Glutamatergic neuron (in vitro differentiated cells): Measurements from ENCODE around the gene PPP1R7. TPM values are rescaled to one million over a fixed set of nuclear protein-coding genes. Genes with fewer than 3 reads are reported as not detected.
A peak's percentile ranks its signal among the peaks of the same experiment; 100 is the strongest.

Experiments
- DNase-seq: peaks from one replicate; pipeline ENCODE4 v3.0.0; 2022
- H3K27ac Mint-ChIP-seq: one replicate; pipeline ENCODE4 v1.8.0; 2020; ENCODE audit warnings: mild to moderate bottlenecking, mixed read lengths, inconsistent platforms; ENCODE audit not compliant: unreplicated experiment
- H3K27me3 Mint-ChIP-seq: one replicate; pipeline ENCODE4 v1.8.0; 2020; ENCODE audit warnings: mild to moderate bottlenecking, moderate library complexity, mixed read lengths, inconsistent platforms; ENCODE audit not compliant: unreplicated experiment
- H3K36me3 Mint-ChIP-seq: one replicate; pipeline ENCODE4 v1.8.0; 2020; ENCODE audit warnings: mild to moderate bottlenecking, mixed read lengths, inconsistent platforms; ENCODE audit not compliant: unreplicated experiment
- H3K4me1 Mint-ChIP-seq: one replicate; pipeline ENCODE4 v1.8.0; 2020; ENCODE audit warnings: mild to moderate bottlenecking, low read depth, mixed read lengths, inconsistent platforms; ENCODE audit not compliant: unreplicated experiment
- H3K4me3 Mint-ChIP-seq: one replicate; pipeline ENCODE4 v1.8.0; 2020; ENCODE audit warnings: mild to moderate bottlenecking, mixed read lengths, inconsistent platforms; ENCODE audit not compliant: unreplicated experiment
- H3K9me3 Mint-ChIP-seq: one replicate; pipeline ENCODE4 v1.8.0; 2020; ENCODE audit warnings: mild to moderate bottlenecking, moderate library complexity, mixed read lengths, inconsistent platforms; ENCODE audit not compliant: unreplicated experiment
- CTCF ChIP-seq: fragments of 200-600 bp; sonication (generic); IDR thresholded peaks from one replicate; pipeline ENCODE4 v1.5.0; 2021; ENCODE audit not compliant: partially characterized antibody, unreplicated experiment
- total RNA-seq: library from RNA; stranded (reverse); fragmentation: NEBNext Ultra II Directional; extraction: Animal tissue kit (Norgen Biotek cat#: 25700); gene quantifications from one replicate; pipeline ENCODE4 v1.2.1, GENCODE V29; 2021; ENCODE audit not compliant: unreplicated experiment

PPP1R7 gene
- total RNA-seq, 1 donor from 2014 or later, result 53.9 TPM

- DNase-seq, result peak; percentile 20
- Mint-ChIP-seq H3K4me3 (no peak overlapping the region), H3K36me3 (no peaks in the 10 kb centered on the region), H3K27ac (peak overlapping the region; percentile 17), H3K27me3 (peaks cover 6% of the 10 kb centered on the region), H3K9me3 (peaks cover 13% of the 10 kb centered on the region), H3K4me1 (peaks cover 18% of the 10 kb centered on the region)
- TF ChIP-seq CTCF, result no peak
Measured at GRCh38 chr2:241223211-241224017, 73.1 kb downstream of the PPP1R7 start.

GRCh38 chr2:241224018-241224850 is 74.0 kb downstream of the PPP1R7 start:
- peak; percentile 61 for DNase-seq
- TF ChIP-seq CTCF, result no peak
- H3K4me1 Mint-ChIP-seq, result peaks cover 19% of the 10 kb centered on the region
- peaks cover 6% of the 10 kb centered on the region for H3K27me3 Mint-ChIP-seq
- peaks cover 3% of the 10 kb centered on the region for H3K36me3 Mint-ChIP-seq
- peak overlapping the region; percentile 55 for H3K4me3 Mint-ChIP-seq
- H3K27ac Mint-ChIP-seq, result peak overlapping the region; percentile 75
- H3K9me3 Mint-ChIP-seq, result peaks cover 17% of the 10 kb centered on the region

GRCh38 chr2:241224851-241225438 is 74.7 kb downstream of the PPP1R7 start:
- Mint-ChIP-seq H3K27ac (peak overlapping the region; percentile 75), H3K4me1 (peaks cover 18% of the 10 kb centered on the region), H3K4me3 (peak overlapping the region; percentile 55), H3K27me3 (peaks cover 6% of the 10 kb centered on the region), H3K9me3 (peaks cover 17% of the 10 kb centered on the region), H3K36me3 (peaks cover 3% of the 10 kb centered on the region)
- peak; percentile 0 for DNase-seq
- no peak for TF ChIP-seq CTCF

GRCh38 chr2:241225545-241225944 is 75.3 kb downstream of the PPP1R7 start:
- TF ChIP-seq CTCF, result no peak
- peaks cover 18% of the 10 kb centered on the region for H3K4me1 Mint-ChIP-seq
- no peak for DNase-seq
- H3K27ac Mint-ChIP-seq, result no peak overlapping the region
- peaks cover 17% of the 10 kb centered on the region for H3K9me3 Mint-ChIP-seq
- peaks cover 6% of the 10 kb centered on the region for H3K27me3 Mint-ChIP-seq
- H3K4me3 Mint-ChIP-seq, result no peak overlapping the region
- peaks cover 3% of the 10 kb centered on the region for H3K36me3 Mint-ChIP-seq
